GM18867 (cell line): Measurements from ENCODE around the gene E2F6.

Experiments
- ATAC-seq: cut with Tn5 transposase; IDR thresholded peaks from one replicate; pipeline ENCODE4 v1.9.1; 2021; ENCODE audit warnings: mild to moderate bottlenecking, moderate library complexity; ENCODE audit not compliant: unreplicated experiment

E2F6 gene

GRCh38 chr2:11494310-11494709 is 28.3 kb upstream of the E2F6 start:
- no peak for ATAC-seq

GRCh38 chr2:11493282-11493681 is 27.3 kb upstream of the E2F6 start:
- no peak for ATAC-seq

GRCh38 chr2:11492720-11493119 is 26.8 kb upstream of the E2F6 start:
- no peak for ATAC-seq

GRCh38 chr2:11492244-11492643 is 26.3 kb upstream of the E2F6 start:
- no peak for ATAC-seq

- ATAC-seq, result no peak
These were observed 25.5 kb upstream of the E2F6 start for GRCh38 chr2:11491348-11491933.

- no peak for ATAC-seq
These were observed 24.2 kb upstream of the E2F6 start for GRCh38 chr2:11490194-11490593.

- ATAC-seq, result no peak
These were observed 22.8 kb upstream of the E2F6 start for GRCh38 chr2:11488809-11489208.

GRCh38 chr2:11483806-11484617 is 18.1 kb upstream of the E2F6 start:
- no peak for ATAC-seq

- ATAC-seq, result no peak
These were observed 16.6 kb upstream of the E2F6 start for GRCh38 chr2:11482473-11483035.

GRCh38 chr2:11481789-11482472 is 16.0 kb upstream of the E2F6 start:
- no peak for ATAC-seq

- no peak for ATAC-seq
These were observed 15.4 kb upstream of the E2F6 start for GRCh38 chr2:11481426-11481788.

- ATAC-seq, result no peak
These were observed 14.9 kb upstream of the E2F6 start for GRCh38 chr2:11480859-11481258.

- no peak for ATAC-seq
These were observed 14.4 kb upstream of the E2F6 start for GRCh38 chr2:11480406-11480805.

GRCh38 chr2:11478899-11479605 is 13.1 kb upstream of the E2F6 start:
- no peak for ATAC-seq

GRCh38 chr2:11477994-11478393 is 12.0 kb upstream of the E2F6 start:
- ATAC-seq, result peak; percentile 70

GRCh38 chr2:11473659-11474433 is 7.9 kb upstream of the E2F6 start:
- ATAC-seq, result no peak

GRCh38 chr2:11467749-11468148 is 1.8 kb upstream of the E2F6 start:
- no peak for ATAC-seq

- no peak for ATAC-seq
These were observed 1.2 kb upstream of the E2F6 start for GRCh38 chr2:11467129-11467649.

- peak; percentile 12 for ATAC-seq
These were observed 557 bp upstream of the E2F6 start for GRCh38 chr2:11466307-11467128.
